Mucosa of descending colon (tissue), 3 donors: ENCODE data around the gene RFC2. TPM values are rescaled to one million over a fixed set of nuclear protein-coding genes. Genes with fewer than 3 reads are reported as not detected.

Experiments used
- ATAC-seq: fragments of 200-7000 bp; cut with Tn5 transposase; one replicate; pipeline ENCODE4 v1.9.1; 2020; ENCODE audit warnings: mild to moderate bottlenecking, moderate library complexity
- DNase-seq, 3 donors: peaks; one replicate each; pipeline ENCODE4 v3.0.0-alpha.2; 2020
- H3K36me3 ChIP-seq: fragments of 200-600 bp; one replicate; pipeline ENCODE4 v1.8.0; 2021; ENCODE audit warnings: low read depth, mild to moderate bottlenecking
- H3K4me1 ChIP-seq: fragments of 200-600 bp; one replicate; pipeline ENCODE4 v1.8.0; 2021; ENCODE audit warnings: low read depth, mild to moderate bottlenecking
- H3K4me3 ChIP-seq: fragments of 200-600 bp; one replicate; pipeline ENCODE4 v1.8.0; 2021; ENCODE audit warnings: mild to moderate bottlenecking
- H3K9me3 ChIP-seq: fragments of 200-600 bp; one replicate; pipeline ENCODE4 v1.8.0; 2021; ENCODE audit warnings: mild to moderate bottlenecking
- CTCF ChIP-seq: fragments of 200-600 bp; IDR thresholded peaks from one replicate; pipeline ENCODE4 v1.8.0; 2022; ENCODE audit warnings: antibody characterized with exemption, mild to moderate bottlenecking
- intact Hi-C, 2 donors: fragments of 100-400 bp; cut with DNase I in 1 of 2; cut with micrococcal nuclease in 1 of 2; formaldehyde crosslinking; loops; one replicate each; pipeline versions ENCODE4 v1.11.0 to v1.11.1; 2022; cut with DNase I, micrococcal nuclease
- total RNA-seq, 3 donors: library from RNA; stranded (reverse); fragmentation: NEBNext Ultra II Directional in 2 of 3; extraction: Animal tissue kit (Norgen Biotek cat#: 25700) in 2 of 3; gene quantifications; one replicate each; pipeline versions ENCODE4 v1.2.1 to v1.2.4, GENCODE V29; 2021 to 2023
- donor health status: DM: no; HTN: no; CAD: no; lungs with moderate emphysema.
- donor health status: DM: no; HTN: no; CAD: no.
- donor health status: DM: no; HTN: yes; CAD: no.

RFC2 gene
- total RNA-seq, 3 donors from 2014 or later, result 14.8 to 23.7 (median 15.9) TPM

DNA sequence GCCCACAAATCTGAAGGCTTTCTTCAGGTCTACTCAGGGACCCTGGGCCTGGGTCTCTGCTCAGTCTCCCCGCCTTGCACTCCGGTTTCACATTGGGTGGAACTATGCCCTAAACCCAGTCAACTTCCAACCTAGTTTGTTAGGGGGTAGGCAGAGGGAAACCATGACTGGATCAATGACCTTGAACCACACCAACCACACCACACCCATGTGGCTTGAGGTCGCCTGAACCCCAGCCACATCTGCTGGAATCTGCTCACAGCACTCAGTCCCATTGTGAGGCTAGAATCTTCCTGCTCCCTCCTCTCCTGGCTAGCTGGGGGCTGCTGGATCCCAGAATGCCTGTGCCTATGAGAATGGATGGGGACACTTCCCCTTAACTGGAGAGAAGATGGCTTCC is 17.9 kb downstream of the RFC2 start:
- DNase-seq, result no peak
- H3K36me3 ChIP-seq, result no peaks in the 10 kb centered on the region
- H3K4me1 ChIP-seq, result no peaks in the 10 kb centered on the region
- no peak overlapping the region for H3K4me3 ChIP-seq
- no peak for ATAC-seq
- no peak for TF ChIP-seq CTCF
- intact Hi-C loops, result no loop called here
- H3K9me3 ChIP-seq, result no peaks in the 10 kb centered on the region

GRCh38 chr7:74235518-74236268 is 18.5 kb downstream of the RFC2 start:
- Histone ChIP-seq H3K36me3 (no peaks in the 10 kb centered on the region), H3K4me1 (no peaks in the 10 kb centered on the region), H3K4me3 (no peak overlapping the region), H3K9me3 (no peaks in the 10 kb centered on the region)
- ATAC-seq (no peak), DNase-seq (no peak)
- intact Hi-C loops, result no loop called here
- TF ChIP-seq CTCF, result no peak

DNA sequence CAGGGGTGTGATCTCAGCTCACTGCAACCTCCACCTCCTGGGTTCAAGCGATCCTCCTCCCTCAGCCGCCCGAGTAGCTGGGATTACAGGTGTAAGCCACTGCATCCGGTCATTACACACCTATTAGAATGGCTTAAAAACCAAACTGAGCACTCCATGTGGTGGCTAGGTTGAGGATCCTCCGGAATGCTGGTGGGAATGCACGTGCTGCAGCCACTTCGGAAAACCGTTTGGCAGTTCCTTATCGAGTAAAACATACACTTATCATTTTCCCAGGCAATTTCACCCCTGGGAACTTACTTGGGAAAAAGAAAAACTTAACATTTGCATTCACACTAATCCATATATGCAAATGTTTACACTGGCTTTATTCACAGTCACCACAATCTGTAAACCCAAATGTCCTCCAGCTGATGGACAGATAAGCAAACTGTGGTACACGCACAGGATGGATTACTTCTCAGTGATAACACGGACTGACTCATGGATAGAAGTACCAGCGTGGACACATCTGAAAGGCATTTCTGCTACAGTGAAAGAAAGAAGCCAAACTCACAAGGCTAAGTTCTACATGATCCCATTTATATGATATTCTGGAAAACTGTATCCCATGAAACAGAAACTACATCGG is 20.4 kb downstream of the RFC2 start:
- Histone ChIP-seq H3K4me3 (no peak overlapping the region), H3K4me1 (no peaks in the 10 kb centered on the region), H3K9me3 (no peaks in the 10 kb centered on the region), H3K36me3 (no peaks in the 10 kb centered on the region)
- no peak for TF ChIP-seq CTCF
- ATAC-seq, result no peak
- intact Hi-C loops, result no loop called here
- no peak for DNase-seq

GRCh38 chr7:74231232-74231590 is 23.0 kb downstream of the RFC2 start:
- no peak for TF ChIP-seq CTCF
- H3K4me1 ChIP-seq, result no peaks in the 10 kb centered on the region
- no peaks in the 10 kb centered on the region for H3K36me3 ChIP-seq
- DNase-seq (no peak), ATAC-seq (peak; percentile 56)
- intact Hi-C loops, result no loop called here
- no peak overlapping the region for H3K4me3 ChIP-seq
- H3K9me3 ChIP-seq, result no peaks in the 10 kb centered on the region

GRCh38 chr7:74230446-74231231 is 23.6 kb downstream of the RFC2 start:
- peak; percentile 50 for ATAC-seq
- no peaks in the 10 kb centered on the region for H3K9me3 ChIP-seq
- H3K4me1 ChIP-seq, result no peaks in the 10 kb centered on the region
- no peak for DNase-seq
- no peak overlapping the region for H3K4me3 ChIP-seq
- TF ChIP-seq CTCF, result no peak
- H3K36me3 ChIP-seq, result no peaks in the 10 kb centered on the region
- intact Hi-C loops, result no loop called here
